ENCODE results near the gene TRAM1L1. TPM values are rescaled to one million over a fixed set of nuclear protein-coding genes. Genes with fewer than 3 reads are reported as not detected.

Gene TRAM1L1
- total RNA-seq: 12.1 TPM

GRCh38 chr4:117084866-117085701, at the start of gene TRAM1L1:
TRAM1L1 (minus strand) TSS chr4:117085576; CDS start chr4:117085393, 183 bp downstream.

All from camera-type eye (tissue), 1 donor.